Loucy (cell line): ENCODE data around the gene TUT7.
"Not testable (repeated sequence)": the region's sequence is repeated elsewhere in the genome, so short reads cannot be mapped to it uniquely, and the experiment has no call there.

Experiments
- H2AFZ ChIP-seq: fragments of 200-600 bp; sonication (generic); 2 replicates; pipeline ENCODE4 v1.6.0; 2016; ENCODE audit warnings: antibody characterized with exemption, mild to moderate bottlenecking, low read length, moderate library complexity
- H3F3A ChIP-seq: fragments of 200-600 bp; 2 replicates; pipeline ENCODE4 v1.6.0; 2016; ENCODE audit warnings: antibody characterized with exemption, low read depth, mild to moderate bottlenecking
- H3K27me3 ChIP-seq: fragments of 200-600 bp; sonication (generic); 2 replicates; pipeline ENCODE4 v1.6.1; 2014; ENCODE audit warnings: low read length, mild to moderate bottlenecking; ENCODE audit not compliant: insufficient read depth, poor library complexity, severe bottlenecking
- H3K36me3 ChIP-seq: fragments of 200-600 bp; sonication (generic); 2 replicates; pipeline ENCODE4 v1.6.1; 2016; ENCODE audit warnings: low read length; ENCODE audit not compliant: insufficient read depth
- H3K4me1 ChIP-seq: fragments of 200-600 bp; sonication (generic); 2 replicates; pipeline ENCODE4 v1.5.1; 2014; ENCODE audit warnings: low read length, mild to moderate bottlenecking; ENCODE audit not compliant: insufficient read depth, poor library complexity, severe bottlenecking
- H3K4me2 ChIP-seq: fragments of 200-600 bp; sonication (generic); 2 replicates; pipeline ENCODE4 v1.6.0; 2014; ENCODE audit warnings: antibody characterized with exemption, low read length, low read depth, mild to moderate bottlenecking; ENCODE audit not compliant: poor library complexity, severe bottlenecking
- H3K4me3 ChIP-seq: fragments of 200-600 bp; sonication (generic); 2 replicates; pipeline ENCODE4 v1.5.1; 2014; ENCODE audit warnings: low read length, mild to moderate bottlenecking, mixed read lengths; ENCODE audit not compliant: poor library complexity, severe bottlenecking
- H3K79me2 ChIP-seq: fragments of 200-600 bp; sonication (generic); 2 replicates; pipeline ENCODE4 v1.6.1; 2014; ENCODE audit warnings: low read length; ENCODE audit not compliant: insufficient read depth
- H3K9ac ChIP-seq: fragments of 200-600 bp; sonication (generic); 2 replicates; pipeline ENCODE4 v1.6.0; 2014; ENCODE audit warnings: mild to moderate bottlenecking, low read depth, low read length, moderate library complexity; ENCODE audit not compliant: poor library complexity, severe bottlenecking
- H3K9me2 ChIP-seq: fragments of 200-600 bp; sonication (generic); replicated peaks from 2 replicates; pipeline ENCODE4 v1.6.1; 2016; ENCODE audit warnings: low read depth, low read length, mixed read lengths
- H3K9me3 ChIP-seq: fragments of 200-600 bp; sonication (generic); 2 replicates; pipeline ENCODE4 v1.6.1; 2014; ENCODE audit warnings: mild to moderate bottlenecking, antibody characterized with exemption, low read length, low read depth; ENCODE audit not compliant: insufficient read depth
- H4K20me1 ChIP-seq: fragments of 200-600 bp; sonication (generic); 2 replicates; pipeline ENCODE4 v1.6.0; 2014; ENCODE audit warnings: antibody characterized with exemption, low read length, mild to moderate bottlenecking; ENCODE audit not compliant: insufficient read depth, poor library complexity, severe bottlenecking
- EZH2phosphoT487 ChIP-seq: fragments of 200-600 bp; IDR thresholded peaks from 2 replicates; pipeline ENCODE4 v1.6.1; 2018; ENCODE audit warnings: antibody characterized with exemption, mild to moderate bottlenecking, moderate library complexity, borderline replicate concordance
- TF ChIP-seq, protein P1 (sequence below): fragments of 200-600 bp; sonication (generic); conservative IDR thresholded peaks from 2 replicates; pipeline ENCODE4 v1.5.1; 2014; ENCODE audit warnings: mild to moderate bottlenecking, antibody characterized with exemption, low read length

Gene TUT7

DNA sequence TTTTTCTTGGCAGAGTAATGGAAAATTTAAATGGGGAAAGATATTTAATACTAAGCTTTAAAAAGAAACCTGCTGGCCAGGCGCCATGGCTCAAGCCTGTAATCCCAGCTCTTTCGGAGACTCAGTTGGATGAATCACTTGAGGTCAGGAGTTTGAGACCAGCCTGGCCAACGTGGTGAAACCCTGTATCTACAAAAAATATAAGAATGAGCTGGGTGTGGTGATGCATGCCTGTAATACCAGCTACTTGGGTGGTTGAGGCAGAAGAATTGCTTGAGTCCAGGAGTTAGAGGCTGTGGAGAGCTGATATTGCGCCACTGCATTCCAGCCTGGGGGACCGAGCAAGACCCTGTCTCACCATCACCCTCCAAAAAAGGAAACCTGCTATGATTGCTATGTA lies 32.8 kb downstream of the TUT7 start:
- Histone ChIP-seq H3K9me3 (no peaks in the 10 kb centered on the region), H3K4me3 (no peak overlapping the region), H3K27me3 (no peaks in the 10 kb centered on the region), H3K79me2 (no peaks in the 10 kb centered on the region), H3K9me2 (no peaks in the 10 kb centered on the region), H3K4me2 (no peak overlapping the region), H3F3A (no peaks in the 10 kb centered on the region), H4K20me1 (no peaks in the 10 kb centered on the region), H3K9ac (no peak overlapping the region), H3K36me3 (peaks cover 79% of the 10 kb centered on the region), H2AFZ (no peak overlapping the region), H3K4me1 (no peaks in the 10 kb centered on the region)
- TF ChIP-seq, protein P1, sequence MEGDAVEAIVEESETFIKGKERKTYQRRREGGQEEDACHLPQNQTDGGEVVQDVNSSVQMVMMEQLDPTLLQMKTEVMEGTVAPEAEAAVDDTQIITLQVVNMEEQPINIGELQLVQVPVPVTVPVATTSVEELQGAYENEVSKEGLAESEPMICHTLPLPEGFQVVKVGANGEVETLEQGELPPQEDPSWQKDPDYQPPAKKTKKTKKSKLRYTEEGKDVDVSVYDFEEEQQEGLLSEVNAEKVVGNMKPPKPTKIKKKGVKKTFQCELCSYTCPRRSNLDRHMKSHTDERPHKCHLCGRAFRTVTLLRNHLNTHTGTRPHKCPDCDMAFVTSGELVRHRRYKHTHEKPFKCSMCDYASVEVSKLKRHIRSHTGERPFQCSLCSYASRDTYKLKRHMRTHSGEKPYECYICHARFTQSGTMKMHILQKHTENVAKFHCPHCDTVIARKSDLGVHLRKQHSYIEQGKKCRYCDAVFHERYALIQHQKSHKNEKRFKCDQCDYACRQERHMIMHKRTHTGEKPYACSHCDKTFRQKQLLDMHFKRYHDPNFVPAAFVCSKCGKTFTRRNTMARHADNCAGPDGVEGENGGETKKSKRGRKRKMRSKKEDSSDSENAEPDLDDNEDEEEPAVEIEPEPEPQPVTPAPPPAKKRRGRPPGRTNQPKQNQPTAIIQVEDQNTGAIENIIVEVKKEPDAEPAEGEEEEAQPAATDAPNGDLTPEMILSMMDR, result no peak
- no peak for TF ChIP-seq EZH2phosphoT487

GRCh38 chr9:86318187-86318586 lies 36.0 kb downstream of the TUT7 start:
- H3F3A ChIP-seq, result no peaks in the 10 kb centered on the region
- H3K27me3 ChIP-seq, result no peaks in the 10 kb centered on the region
- H2AFZ ChIP-seq, result no peak overlapping the region
- no peaks in the 10 kb centered on the region for H3K79me2 ChIP-seq
- TF ChIP-seq, protein P1, result no peak
- TF ChIP-seq EZH2phosphoT487, result no peak
- H3K9me3 ChIP-seq, result no peaks in the 10 kb centered on the region
- H4K20me1 ChIP-seq, result no peaks in the 10 kb centered on the region
- H3K4me3 ChIP-seq, result no peak overlapping the region
- no peak overlapping the region for H3K4me2 ChIP-seq
- no peak overlapping the region for H3K9ac ChIP-seq
- no peaks in the 10 kb centered on the region for H3K9me2 ChIP-seq
- peaks cover 77% of the 10 kb centered on the region for H3K36me3 ChIP-seq
- H3K4me1 ChIP-seq, result no peaks in the 10 kb centered on the region

- Histone ChIP-seq H3K9me2 (no peaks in the 10 kb centered on the region), H3K27me3 (no peaks in the 10 kb centered on the region), H3K4me1 (no peaks in the 10 kb centered on the region), H4K20me1 (no peaks in the 10 kb centered on the region), H3F3A (no peaks in the 10 kb centered on the region), H3K4me2 (no peak overlapping the region), H3K9ac (no peak overlapping the region), H3K9me3 (no peaks in the 10 kb centered on the region), H3K79me2 (no peaks in the 10 kb centered on the region), H3K4me3 (no peak overlapping the region), H2AFZ (no peak overlapping the region), H3K36me3 (peaks cover 57% of the 10 kb centered on the region)
- TF ChIP-seq, protein P1, result no peak
- TF ChIP-seq EZH2phosphoT487, result no peak
Measured at GRCh38 chr9:86315078-86315477, 39.1 kb downstream of the TUT7 start.

GRCh38 chr9:86312959-86313358 lies 41.3 kb downstream of the TUT7 start:
- not testable (repeated sequence) for H3K9ac ChIP-seq, H4K20me1 ChIP-seq, H3K4me2 ChIP-seq, H2AFZ ChIP-seq, H3K4me3 ChIP-seq, H3K4me1 ChIP-seq, H3K9me2 ChIP-seq, H3K9me3 ChIP-seq, H3K79me2 ChIP-seq, H3F3A ChIP-seq, H3K27me3 ChIP-seq
- H3K36me3 ChIP-seq, result peaks cover 55% of the 10 kb centered on the region
